SU-DHL-6 (cell line): ENCODE measurements around the gene SKI.

ENCODE experiments used
- CTCF ChIP-seq: fragments of 200-600 bp; sonication (generic); IDR thresholded peaks from one replicate; pipeline ENCODE4 v1.5.1; 2017; ENCODE audit warnings: antibody characterized with exemption, mild to moderate bottlenecking, low read length, moderate library complexity; ENCODE audit not compliant: insufficient read depth, poor library complexity, severe bottlenecking
- EZH2phosphoT487 ChIP-seq: fragments of 200-600 bp; sonication (generic), shearing (Covaris generic); conservative IDR thresholded peaks from 2 replicates; pipeline ENCODE4 v1.6.1; 2018; ENCODE audit warnings: mild to moderate bottlenecking, antibody characterized with exemption, low read length, moderate library complexity, mixed read lengths

GRCh38 chr1:2322581-2323211, 94.6 kb downstream of the SKI start:
- TF ChIP-seq CTCF = no peak
- TF ChIP-seq EZH2phosphoT487 = no peak
